GM21737 (cell line): Measurements from ENCODE around the gene LFNG.

Source experiments
- ATAC-seq: cut with Tn5 transposase; IDR thresholded peaks from one replicate; pipeline ENCODE4 v1.9.1; 2021; ENCODE audit warnings: mild to moderate bottlenecking, moderate library complexity; ENCODE audit not compliant: unreplicated experiment

LFNG gene

DNA sequence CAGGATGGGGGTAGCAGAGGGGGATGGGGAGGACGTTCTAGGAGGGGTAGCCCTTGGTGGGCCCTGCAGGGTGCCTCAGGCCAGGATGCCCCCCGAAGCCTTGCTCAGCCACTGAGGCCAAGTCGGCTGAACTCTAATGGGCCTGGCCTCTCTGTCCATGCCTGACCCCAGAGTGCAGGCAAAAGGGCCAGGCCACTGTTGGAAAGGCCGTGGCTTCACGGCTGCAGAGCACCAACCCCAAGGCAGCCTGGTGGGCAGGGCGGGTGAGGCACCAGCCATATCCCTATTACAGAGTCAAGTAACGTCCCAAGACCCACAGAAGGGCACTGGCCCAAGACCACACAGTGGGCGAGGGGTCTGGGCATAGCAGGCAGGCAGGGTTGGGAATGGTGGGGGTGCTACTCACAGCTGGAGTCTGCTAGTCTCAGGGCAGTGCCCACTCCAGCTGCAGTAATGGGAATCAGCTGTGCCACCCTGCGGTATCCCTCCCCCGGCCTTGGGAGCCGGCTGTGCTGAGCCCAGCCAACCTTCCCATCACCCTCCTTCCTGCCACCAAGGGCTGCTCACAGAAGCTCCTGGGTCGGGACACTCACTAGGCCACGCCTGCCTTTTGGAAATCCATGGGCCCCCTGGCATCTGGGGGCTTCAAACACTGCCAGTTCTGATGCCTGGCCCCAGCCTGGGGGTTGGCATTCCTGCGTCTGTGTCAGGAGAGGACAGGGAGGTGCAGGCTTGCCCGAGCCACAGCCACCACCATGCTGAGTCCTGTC, 4.0 kb upstream of the LFNG start:
- ATAC-seq: no peak

- ATAC-seq: no peak
Measured at GRCh38 chr7:2516194-2516555, 3.4 kb upstream of the LFNG start.

GRCh38 chr7:2517026-2517425, 2.5 kb upstream of the LFNG start:
- no peak for ATAC-seq

DNA sequence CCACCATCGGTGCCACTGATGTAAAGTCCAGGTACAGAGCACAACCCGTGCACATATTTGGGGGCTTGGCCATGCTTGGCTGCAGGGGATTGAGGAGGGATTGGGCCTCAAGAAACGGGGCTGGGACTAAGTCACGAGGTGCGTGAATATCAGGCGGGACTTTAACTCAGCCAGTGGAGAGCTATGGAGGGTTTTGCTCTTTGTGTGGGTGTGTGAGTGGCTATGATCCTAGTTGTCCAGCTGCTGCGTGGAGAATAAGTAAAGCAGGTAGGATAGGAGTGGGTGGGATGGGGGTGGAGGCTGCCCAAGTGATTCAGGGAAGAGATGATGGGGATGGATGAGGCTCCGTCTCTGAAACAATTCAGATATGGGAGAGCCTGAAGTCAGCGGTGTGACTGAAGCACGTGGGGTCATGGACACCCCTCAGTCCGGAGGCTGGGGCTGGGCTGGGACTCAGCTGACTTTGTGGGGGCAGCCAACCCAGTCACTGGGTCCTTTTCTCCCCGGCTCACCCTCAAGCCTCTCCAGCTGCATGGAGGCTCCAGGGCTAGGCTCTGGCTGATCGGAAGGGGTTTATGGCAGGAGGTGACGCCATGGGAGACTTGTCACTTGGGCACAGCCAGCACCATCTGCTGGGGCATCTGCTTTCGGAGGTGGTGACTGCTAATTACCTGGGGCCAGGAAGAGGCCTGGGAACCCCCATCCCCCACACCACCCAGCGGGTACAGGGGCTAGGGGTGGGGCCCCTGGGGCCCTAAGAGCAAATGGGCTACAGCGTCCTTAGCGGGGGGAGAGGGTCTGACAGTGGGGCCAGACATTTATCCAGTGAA, 1.7 kb upstream of the LFNG start:
- no peak for ATAC-seq

- ATAC-seq: no peak
Measured at GRCh38 chr7:2518737-2519118, 846 bp upstream of the LFNG start.

DNA sequence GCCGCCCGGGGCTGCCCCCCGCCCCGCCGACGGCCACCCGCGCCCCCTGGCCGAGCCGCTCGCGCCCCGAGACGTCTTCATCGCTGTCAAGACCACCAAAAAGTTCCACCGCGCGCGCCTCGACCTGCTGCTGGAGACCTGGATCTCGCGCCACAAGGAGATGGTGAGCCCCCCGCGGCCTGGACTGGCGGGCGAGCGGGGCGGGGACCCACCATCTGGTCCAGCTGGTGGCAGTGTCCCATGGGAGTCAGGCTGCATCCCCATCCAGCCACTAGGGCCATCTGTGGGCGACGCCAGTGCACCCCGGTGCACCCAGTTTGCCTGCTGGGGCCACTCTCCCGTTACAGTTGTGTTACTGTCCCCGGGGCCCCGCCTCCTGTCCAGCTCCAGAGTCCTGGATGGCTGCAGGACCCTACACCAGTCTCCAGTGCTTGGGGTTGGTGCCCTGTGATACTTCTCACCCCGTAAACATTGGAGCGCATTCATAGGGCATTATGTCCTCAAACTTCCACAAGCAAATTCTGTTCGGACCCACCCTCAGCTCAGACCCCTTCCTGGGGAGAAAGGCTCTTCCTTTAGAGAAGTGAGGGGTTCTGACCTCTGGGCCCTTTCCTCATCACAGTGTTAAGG, 672 bp downstream of the LFNG start:
- ATAC-seq: no peak

GRCh38 chr7:2520761-2521290, 1.3 kb downstream of the LFNG start:
- no peak for ATAC-seq

DNA sequence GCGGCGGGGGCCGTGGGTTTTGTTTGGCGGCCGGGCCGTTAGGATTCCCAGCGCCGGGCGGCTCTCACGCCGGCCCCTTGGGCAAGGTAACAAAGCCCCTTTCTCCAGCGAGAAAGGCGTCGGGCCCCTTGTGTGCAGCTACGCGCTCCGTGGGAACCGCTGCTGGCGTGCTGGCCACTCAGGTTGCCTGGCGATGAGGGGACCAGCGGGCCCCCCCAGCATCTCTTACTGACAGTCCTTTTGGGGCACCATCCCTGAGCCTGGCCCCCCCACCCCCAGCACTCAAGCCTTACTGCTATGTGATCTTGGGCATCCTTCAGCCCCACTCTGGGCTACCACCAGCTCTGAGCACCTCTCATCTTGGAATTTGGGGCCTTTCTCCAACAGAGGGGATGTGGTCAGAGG, 1.8 kb downstream of the LFNG start:
- no peak for ATAC-seq

- ATAC-seq: no peak
Measured at GRCh38 chr7:2521952-2522591, 2.5 kb downstream of the LFNG start.

DNA sequence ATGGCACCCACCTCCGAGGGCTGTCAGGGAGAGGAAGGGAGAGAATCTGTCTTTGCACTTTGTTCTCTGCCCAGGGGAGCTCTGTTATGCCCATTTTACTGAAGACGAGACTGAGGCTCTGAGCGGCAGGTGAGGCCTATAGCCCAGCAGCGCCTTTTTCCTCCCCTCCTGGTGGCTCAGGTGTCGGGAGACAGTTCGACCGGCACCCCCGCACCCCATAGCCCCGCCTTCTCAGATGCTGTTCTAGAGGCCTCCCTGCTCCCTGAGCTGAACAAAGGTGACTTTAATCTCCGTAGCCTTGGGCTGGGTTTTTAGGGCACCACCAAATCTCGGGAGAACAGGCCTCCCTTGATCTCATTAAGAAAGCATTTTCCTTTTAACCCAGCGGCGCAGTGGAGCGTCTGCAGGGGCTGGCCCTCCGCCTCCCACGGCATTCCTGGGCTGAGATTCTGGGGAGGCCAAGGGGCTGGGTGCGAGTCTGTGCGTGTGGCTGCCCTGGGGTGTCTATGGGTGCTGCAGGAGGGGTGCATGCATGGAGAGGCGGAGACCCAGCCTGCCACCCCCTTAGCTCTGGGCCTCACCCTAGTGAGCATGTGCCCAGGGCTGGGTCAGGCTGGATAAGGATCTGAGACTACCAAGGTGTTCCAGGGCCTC, 3.3 kb downstream of the LFNG start:
- ATAC-seq: no peak

DNA sequence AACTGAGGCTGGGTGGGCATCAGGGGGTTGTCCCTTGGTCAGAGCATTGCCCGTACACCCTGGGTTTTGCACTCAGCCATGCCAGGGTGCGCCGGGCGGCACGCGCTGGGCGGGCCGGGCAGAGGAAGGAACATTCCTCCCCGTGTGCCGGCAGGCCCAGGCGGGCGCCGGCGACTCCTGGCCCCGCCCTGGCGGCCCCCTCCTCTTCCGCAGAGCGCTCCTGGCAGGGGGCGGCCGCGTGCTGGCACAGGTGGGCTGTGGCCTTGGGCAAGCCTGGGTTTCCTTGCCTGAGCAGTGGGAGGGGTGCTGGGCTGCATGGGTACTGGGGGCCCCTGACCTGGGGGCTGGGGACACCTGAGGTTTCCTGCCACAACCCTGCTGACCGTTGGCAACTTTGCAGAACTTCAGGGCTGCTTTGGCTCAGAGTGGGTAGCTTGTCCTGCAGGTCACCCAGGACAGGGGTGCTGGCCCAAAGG, 3.9 kb downstream of the LFNG start:
- ATAC-seq: no peak

- no peak for ATAC-seq
Measured at GRCh38 chr7:2523941-2524807, 4.6 kb downstream of the LFNG start.

- no peak for ATAC-seq
Measured at GRCh38 chr7:2524808-2525657, 5.5 kb downstream of the LFNG start.

- no peak for ATAC-seq
Measured at GRCh38 chr7:2525658-2526630, 6.4 kb downstream of the LFNG start.

- no peak for ATAC-seq
Measured at GRCh38 chr7:2526659-2527504, 7.3 kb downstream of the LFNG start.
